Upper lobe of left lung (tissue), 6 donors: ENCODE results near the gene RAD51AP1. TPM values are rescaled to one million over a fixed set of nuclear protein-coding genes. Genes with fewer than 3 reads are reported as not detected.
A peak's percentile ranks its signal among the peaks of the same experiment; 100 is the strongest.

Experiments
- ATAC-seq, 2 donors: fragments of 200-7000 bp; cut with Tn5 transposase; one replicate each; pipeline ENCODE4 v1.9.1; 2022; ENCODE audit warnings: mild to moderate bottlenecking in 2 of 2, moderate library complexity in 2 of 2; ENCODE audit not compliant: low FRiP score in 2 of 2
- DNase-seq, 2 donors: peaks; one replicate each; pipeline ENCODE4 v3.0.0-alpha.2; 2019 to 2020
- H3K27ac ChIP-seq, 4 donors: fragments of 200-600 bp; sonication (generic); one replicate each; pipeline ENCODE4 v1.5.1; 2016 to 2019
- H3K27me3 ChIP-seq, 4 donors: fragments of 200-600 bp; sonication (generic); one replicate each; pipeline ENCODE4 v1.5.1; 2017 to 2019
- H3K36me3 ChIP-seq, 4 donors: fragments of 200-600 bp; sonication (generic); one replicate each; pipeline ENCODE4 v1.5.1; 2016 to 2019
- H3K4me1 ChIP-seq, 4 donors: fragments of 200-600 bp; sonication (generic); one replicate each; pipeline ENCODE4 v1.5.1; 2018 to 2019
- H3K4me3 ChIP-seq, 4 donors: fragments of 200-600 bp; sonication (generic); one replicate each; pipeline ENCODE4 v1.5.1; 2017 to 2019; ENCODE audit warnings: mild to moderate bottlenecking in 2 of 4, moderate library complexity in 1 of 4
- H3K9me3 ChIP-seq, 4 donors: fragments of 200-600 bp; sonication (generic); one replicate each; pipeline ENCODE4 v1.5.1; 2018 to 2019
- CTCF ChIP-seq, 6 experiments: fragments of 450-650 bp in 4 of 6; fragments of 200-600 bp in 2 of 6; sonication (generic) in 2 of 6; IDR thresholded peaks; one replicate each; pipeline ENCODE4 v1.5.1; 2016 to 2019; ENCODE audit warnings: antibody characterized with exemption in 6 of 6
- EP300 ChIP-seq, 4 donors: sonication (generic); formaldehyde crosslinking; IDR thresholded peaks; one replicate each; pipeline ENCODE4 v1.5.1; 2017; ENCODE audit warnings: antibody characterized with exemption in 4 of 4, control low read depth in 2 of 4
- POLR2A ChIP-seq, 4 donors: fragments of 450-650 bp; IDR thresholded peaks; one replicate each; pipeline ENCODE4 v1.5.1; 2016 to 2017; ENCODE audit warnings: antibody characterized with exemption in 4 of 4, mild to moderate bottlenecking in 2 of 4
- POLR2AphosphoS5 ChIP-seq, 2 donors: sonication (generic); formaldehyde crosslinking; IDR thresholded peaks; one replicate each; pipeline ENCODE4 v1.5.1; 2017; ENCODE audit warnings: antibody characterized with exemption in 2 of 2
- WGBS, 2 donors: methylation state at CpG; one replicate each; pipeline ENCODE4 v1.1.5; 2017 to 2018; 5-methylcytosine and 5-hydroxymethylcytosine counted together
- total RNA-seq, 6 donors: library from RNA; depleted of rRNA in 4 of 6; stranded (reverse); fragments of >200 nt in 4 of 6; gene quantifications; one replicate each; pipeline versions ENCODE4 v1.1.0 to v1.2.1, GENCODE V29; 2016 to 2021
- donor health status: DM: no; HTN: no; CAD: no; lungs with moderate emphysema.
- donor health status: DM: no; HTN: yes; CAD: no; lungs with severe emphysema.

RAD51AP1 gene
- total RNA-seq, 6 donors from 2014 or later: 1.0 to 5.0 (median 2.1) TPM

- no peak for ATAC-seq
- Histone ChIP-seq H3K4me1 (peaks cover 4 to 32% (median 17%) of the 10 kb centered on the region in 4 donors), H3K27ac (no peak overlapping the region), H3K27me3 (no peaks in the 10 kb centered on the region), H3K36me3 (no peaks in the 10 kb centered on the region), H3K4me3 (no peak overlapping the region), H3K9me3 (no peaks in the 10 kb centered on the region)
- TF ChIP-seq POLR2AphosphoS5 (IDR thresholded peaks at IDR 0.05): no peak
- 82 to 91% methylated on average over 4 of the region's 4 CpGs for WGBS, 2 donors
- no peak for DNase-seq
Measured at GRCh38 chr12:4569261-4569660, 30.6 kb downstream of the RAD51AP1 start.

GRCh38 chr12:4572680-4573079 lies 34.0 kb downstream of the RAD51AP1 start:
- Histone ChIP-seq H3K27ac (peak overlapping the region in 3 of 4 donors; percentile 66 to 73 (median 70)), H3K9me3 (no peaks in the 10 kb centered on the region), H3K4me3 (no peak overlapping the region), H3K36me3 (no peaks in the 10 kb centered on the region), H3K4me1 (peaks cover 0 to 9% (median 2%) of the 10 kb centered on the region in 4 donors), H3K27me3 (no peaks in the 10 kb centered on the region)
- TF ChIP-seq POLR2A (IDR thresholded peaks at IDR 0.05) (no peak), POLR2AphosphoS5 (IDR thresholded peaks at IDR 0.05) (peak in 1 of 2 donors; percentile 47), CTCF (IDR thresholded peaks at IDR 0.05) (no peak), EP300 (IDR thresholded peaks at IDR 0.05) (peak in 2 of 4 donors; percentile 56 to 70)
- DNase-seq (no peak), ATAC-seq (no peak)
- WGBS, 2 donors: 63 to 72% methylated on average over 7 of the region's 7 CpGs

- TF ChIP-seq CTCF (IDR thresholded peaks at IDR 0.05) (peak in 1 of 6 experiments; percentile 7), POLR2AphosphoS5 (IDR thresholded peaks at IDR 0.05) (no peak)
- ATAC-seq (peak; percentile 22 to 63), DNase-seq (no peak)
- Histone ChIP-seq H3K4me1 (peaks cover 0 to 14% (median 4%) of the 10 kb centered on the region in 4 donors), H3K27me3 (no peaks in the 10 kb centered on the region), H3K4me3 (no peak overlapping the region), H3K36me3 (no peaks in the 10 kb centered on the region), H3K27ac (peak overlapping the region in 1 of 4 donors; percentile 17), H3K9me3 (no peaks in the 10 kb centered on the region)
- WGBS, 2 donors: 26 to 37% methylated on average over 8 of the region's 8 CpGs
Measured at GRCh38 chr12:4579305-4580102, 40.8 kb downstream of the RAD51AP1 start.

GRCh38 chr12:4580281-4580688 lies 41.6 kb downstream of the RAD51AP1 start:
- Histone ChIP-seq H3K36me3 (no peaks in the 10 kb centered on the region), H3K27ac (no peak overlapping the region), H3K4me3 (no peak overlapping the region), H3K9me3 (no peaks in the 10 kb centered on the region), H3K27me3 (no peaks in the 10 kb centered on the region), H3K4me1 (peaks cover 0 to 14% (median 4%) of the 10 kb centered on the region in 4 donors)
- ATAC-seq (no peak), DNase-seq (no peak)
- 50 to 81% methylated on average over 1 to 3 of the region's 3 CpGs for WGBS, 2 donors
- TF ChIP-seq POLR2AphosphoS5 (IDR thresholded peaks at IDR 0.05): no peak
- TF ChIP-seq POLR2A (IDR thresholded peaks at IDR 0.05): no peak
- no peak for TF ChIP-seq CTCF (IDR thresholded peaks at IDR 0.05)
- TF ChIP-seq EP300 (IDR thresholded peaks at IDR 0.05): no peak

GRCh38 chr12:4584281-4584680 lies 45.6 kb downstream of the RAD51AP1 start:
- H3K4me3 ChIP-seq: no peak overlapping the region
- H3K36me3 ChIP-seq: no peaks in the 10 kb centered on the region
- no peak for TF ChIP-seq POLR2AphosphoS5 (IDR thresholded peaks at IDR 0.05)
- no peak for TF ChIP-seq EP300 (IDR thresholded peaks at IDR 0.05)
- TF ChIP-seq POLR2A (IDR thresholded peaks at IDR 0.05): no peak
- TF ChIP-seq CTCF (IDR thresholded peaks at IDR 0.05): no peak
- 91 to 94% methylated on average over 6 of the region's 6 CpGs for WGBS, 2 donors
- no peaks in the 10 kb centered on the region for H3K9me3 ChIP-seq
- H3K4me1 ChIP-seq: peaks cover 0 to 12% (median 1%) of the 10 kb centered on the region in 4 donors
- DNase-seq (no peak), ATAC-seq (no peak)
- H3K27ac ChIP-seq: no peak overlapping the region
- H3K27me3 ChIP-seq: no peaks in the 10 kb centered on the region
